Measurements from ENCODE around the gene SLC38A1. TPM values are rescaled to one million over a fixed set of nuclear protein-coding genes. Genes with fewer than 3 reads are reported as not detected.

Gene SLC38A1
- total RNA-seq, 2 donors from 2014 or later, result 77.7 to 107 TPM

DNA sequence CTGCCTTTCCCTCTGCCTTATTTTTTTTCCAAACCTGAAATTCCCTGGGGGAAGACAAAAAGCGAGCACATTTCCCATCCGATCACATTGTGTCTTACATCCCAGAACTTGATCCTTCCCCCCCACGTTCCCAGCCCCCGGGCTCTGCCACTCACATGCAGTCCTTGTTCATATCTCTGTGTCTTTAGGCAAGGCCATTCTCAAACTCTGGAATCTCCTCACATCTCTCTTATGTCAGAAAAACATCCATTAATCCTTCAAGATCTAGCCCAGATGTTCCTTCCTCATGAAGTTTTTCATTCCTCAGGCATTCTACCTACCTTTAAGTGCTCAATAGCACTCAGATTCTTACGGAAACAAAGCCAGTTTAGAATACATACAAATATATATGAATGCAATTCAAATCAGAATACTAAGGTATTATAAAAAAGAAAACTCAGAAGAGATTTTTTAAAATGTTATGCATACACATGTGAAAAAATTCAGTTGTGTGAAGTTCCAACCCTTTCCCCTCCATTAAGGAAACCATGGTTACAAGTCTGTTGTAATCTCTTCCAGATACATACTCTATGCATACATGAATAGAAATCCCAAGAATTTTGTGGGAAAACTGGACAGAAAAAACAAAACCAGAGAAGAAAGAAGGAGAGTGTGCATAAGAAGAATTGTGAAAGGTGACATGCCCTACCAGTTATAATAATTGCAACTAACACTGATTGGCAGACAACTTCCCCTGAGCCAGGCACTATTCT is 120.3 kb downstream of the SLC38A1 start:
- no peak overlapping the region for H3K27ac ChIP-seq (ENCODE audit: low read depth, low read length)
- H3K4me1 Mint-ChIP-seq, result peaks cover 13% of the 10 kb centered on the region
- no peaks in the 10 kb centered on the region for H3K27me3 Mint-ChIP-seq (ENCODE audit: insufficient read depth)
- no peak overlapping the region for H3K4me3 Mint-ChIP-seq
- H3K36me3 ChIP-seq (ENCODE audit: control insufficient read depth, insufficient read depth, low read length), result no peaks in the 10 kb centered on the region
- H3K36me3 Mint-ChIP-seq (ENCODE audit: low read depth), result no peaks in the 10 kb centered on the region
- H3K9me3 ChIP-seq (ENCODE audit: control insufficient read depth, low read length), result peaks cover 3% of the 10 kb centered on the region
- DNase-seq, result no peak
- H3K9me3 Mint-ChIP-seq, result no peaks in the 10 kb centered on the region
- no peak overlapping the region for H3K9ac ChIP-seq (ENCODE audit: extremely low read depth, low read length, poor library complexity, severe bottlenecking)
- no peaks in the 10 kb centered on the region for H3K4me1 ChIP-seq (ENCODE audit: control insufficient read depth, insufficient read depth, low read length)
- H3K27me3 ChIP-seq (ENCODE audit: control insufficient read depth, insufficient read depth, low read length, poor library complexity, severe bottlenecking), result no peaks in the 10 kb centered on the region
- TF ChIP-seq, protein P1, sequence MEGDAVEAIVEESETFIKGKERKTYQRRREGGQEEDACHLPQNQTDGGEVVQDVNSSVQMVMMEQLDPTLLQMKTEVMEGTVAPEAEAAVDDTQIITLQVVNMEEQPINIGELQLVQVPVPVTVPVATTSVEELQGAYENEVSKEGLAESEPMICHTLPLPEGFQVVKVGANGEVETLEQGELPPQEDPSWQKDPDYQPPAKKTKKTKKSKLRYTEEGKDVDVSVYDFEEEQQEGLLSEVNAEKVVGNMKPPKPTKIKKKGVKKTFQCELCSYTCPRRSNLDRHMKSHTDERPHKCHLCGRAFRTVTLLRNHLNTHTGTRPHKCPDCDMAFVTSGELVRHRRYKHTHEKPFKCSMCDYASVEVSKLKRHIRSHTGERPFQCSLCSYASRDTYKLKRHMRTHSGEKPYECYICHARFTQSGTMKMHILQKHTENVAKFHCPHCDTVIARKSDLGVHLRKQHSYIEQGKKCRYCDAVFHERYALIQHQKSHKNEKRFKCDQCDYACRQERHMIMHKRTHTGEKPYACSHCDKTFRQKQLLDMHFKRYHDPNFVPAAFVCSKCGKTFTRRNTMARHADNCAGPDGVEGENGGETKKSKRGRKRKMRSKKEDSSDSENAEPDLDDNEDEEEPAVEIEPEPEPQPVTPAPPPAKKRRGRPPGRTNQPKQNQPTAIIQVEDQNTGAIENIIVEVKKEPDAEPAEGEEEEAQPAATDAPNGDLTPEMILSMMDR (conservative IDR thresholded peaks at IDR 0.05), result no peak
- no peak overlapping the region for H3K4me3 ChIP-seq (ENCODE audit: low read length)
- WGBS, 2 experiments (ENCODE audit: insufficient coverage in 1 of 2, insufficient read length in 1 of 2), result 87 to 91% methylated on average over 3 to 5 of the region's 5 CpGs
- no peak overlapping the region for H3K27ac Mint-ChIP-seq

DNA sequence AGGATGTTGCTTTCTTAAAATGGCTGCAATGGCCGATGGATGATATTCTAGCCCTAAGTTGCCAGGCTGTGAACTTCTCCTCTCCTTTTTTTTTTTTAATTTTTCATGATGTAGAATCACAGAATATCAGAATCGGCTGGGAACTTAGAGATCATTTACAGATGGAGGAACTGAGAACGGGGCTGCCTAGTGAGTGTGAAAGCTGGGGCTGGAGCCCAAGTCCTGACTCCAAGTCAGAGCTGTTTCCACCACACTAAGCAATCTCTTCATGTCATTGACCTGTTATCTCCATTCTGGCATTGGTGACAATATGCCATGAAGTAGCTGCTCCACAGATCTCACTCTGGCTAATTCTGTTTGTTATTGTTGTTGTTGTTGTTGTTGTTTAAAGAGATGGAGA is 121.7 kb downstream of the SLC38A1 start:
- H3K27ac ChIP-seq (ENCODE audit: low read depth, low read length), result no peak overlapping the region
- H3K27me3 ChIP-seq (ENCODE audit: control insufficient read depth, insufficient read depth, low read length, poor library complexity, severe bottlenecking), result no peaks in the 10 kb centered on the region
- TF ChIP-seq, protein P1 (conservative IDR thresholded peaks at IDR 0.05), result no peak
- H3K4me3 ChIP-seq (ENCODE audit: low read length), result no peak overlapping the region
- no peaks in the 10 kb centered on the region for H3K9me3 Mint-ChIP-seq
- no peak for DNase-seq
- WGBS, 2 experiments (ENCODE audit: insufficient coverage in 1 of 2, insufficient read length in 1 of 2), result 93% methylated on average over 3 of the region's 3 CpGs; no CpG with 5 or more reads in 1 of the 2 experiments
- peaks cover 13% of the 10 kb centered on the region for H3K4me1 Mint-ChIP-seq
- no peaks in the 10 kb centered on the region for H3K27me3 Mint-ChIP-seq (ENCODE audit: insufficient read depth)
- no peaks in the 10 kb centered on the region for H3K4me1 ChIP-seq (ENCODE audit: control insufficient read depth, insufficient read depth, low read length)
- peaks cover 3% of the 10 kb centered on the region for H3K9me3 ChIP-seq (ENCODE audit: control insufficient read depth, low read length)
- H3K27ac Mint-ChIP-seq, result no peak overlapping the region
- no peak overlapping the region for H3K9ac ChIP-seq (ENCODE audit: extremely low read depth, low read length, poor library complexity, severe bottlenecking)
- H3K4me3 Mint-ChIP-seq, result no peak overlapping the region
- H3K36me3 Mint-ChIP-seq (ENCODE audit: low read depth), result no peaks in the 10 kb centered on the region
- no peaks in the 10 kb centered on the region for H3K36me3 ChIP-seq (ENCODE audit: control insufficient read depth, insufficient read depth, low read length)

DNA sequence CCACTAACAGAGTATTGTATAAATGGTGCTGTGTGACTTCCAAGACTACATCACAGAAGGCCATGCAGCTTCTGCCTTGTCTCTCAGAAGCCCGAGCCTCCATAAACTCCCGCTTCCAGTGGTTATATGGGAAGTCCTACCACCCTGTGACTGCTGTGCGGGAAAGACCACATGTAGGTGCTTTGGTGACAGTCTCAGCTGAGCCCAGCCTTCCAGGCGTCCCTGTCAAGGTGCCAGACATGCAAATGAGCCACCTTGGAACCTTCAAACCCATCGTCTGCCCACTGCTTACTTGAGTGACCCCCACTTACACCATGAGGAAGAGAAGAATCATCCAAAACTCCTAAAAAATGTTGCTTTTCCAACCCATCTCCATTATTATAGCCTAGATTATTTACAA is 123.0 kb downstream of the SLC38A1 start:
- Histone ChIP-seq H3K27me3 (ENCODE audit: control insufficient read depth, insufficient read depth, low read length, poor library complexity, severe bottlenecking) (no peaks in the 10 kb centered on the region), H3K4me1 (ENCODE audit: control insufficient read depth, insufficient read depth, low read length) (no peaks in the 10 kb centered on the region), H3K9ac (ENCODE audit: extremely low read depth, low read length, poor library complexity, severe bottlenecking) (no peak overlapping the region), H3K36me3 (ENCODE audit: control insufficient read depth, insufficient read depth, low read length) (no peaks in the 10 kb centered on the region), H3K4me3 (ENCODE audit: low read length) (no peak overlapping the region), H3K9me3 (ENCODE audit: control insufficient read depth, low read length) (peaks cover 3% of the 10 kb centered on the region), H3K27ac (ENCODE audit: low read depth, low read length) (no peak overlapping the region)
- H3K27me3 Mint-ChIP-seq (ENCODE audit: insufficient read depth), result no peaks in the 10 kb centered on the region
- no peak overlapping the region for H3K4me3 Mint-ChIP-seq
- TF ChIP-seq, protein P1 (conservative IDR thresholded peaks at IDR 0.05), result no peak
- peaks cover 9% of the 10 kb centered on the region for H3K4me1 Mint-ChIP-seq
- no peaks in the 10 kb centered on the region for H3K36me3 Mint-ChIP-seq (ENCODE audit: low read depth)
- H3K27ac Mint-ChIP-seq, result no peak overlapping the region
- WGBS, 2 experiments (ENCODE audit: insufficient coverage in 1 of 2, insufficient read length in 1 of 2), result 80 to 82% methylated on average over 5 of the region's 5 CpGs
- peak; percentile 81 for DNase-seq
- no peaks in the 10 kb centered on the region for H3K9me3 Mint-ChIP-seq

Data from endodermal cell (in vitro differentiated cells).